ENCODE results near the gene PLCL2.
"Not testable (repeated sequence)": the region's sequence is repeated elsewhere in the genome, so short reads cannot be mapped to it uniquely, and the experiment has no call there.

DNA sequence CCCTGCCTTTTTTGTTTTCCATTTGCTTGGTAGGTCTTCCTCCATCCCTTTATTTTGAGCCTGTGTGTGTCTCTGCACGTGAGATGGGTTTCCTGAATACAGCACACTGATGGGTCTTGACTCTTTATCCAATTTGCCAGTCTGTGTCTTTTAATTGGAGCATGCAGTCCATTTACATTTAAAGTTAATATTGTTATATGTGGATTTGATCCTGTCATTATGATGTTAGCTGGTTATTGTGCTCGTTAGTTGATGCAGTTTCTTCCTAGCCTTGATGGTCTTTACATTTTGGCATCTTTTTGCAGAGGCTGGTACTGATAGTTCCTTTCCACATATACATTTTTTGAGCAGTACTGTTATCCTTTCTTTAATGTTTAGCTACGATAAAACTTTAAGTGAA is 73.1 kb downstream of the PLCL2 start:
- not testable (repeated sequence) for TF ChIP-seq POLR2A (IDR thresholded peaks at IDR 0.05)
- TF ChIP-seq, protein P1, sequence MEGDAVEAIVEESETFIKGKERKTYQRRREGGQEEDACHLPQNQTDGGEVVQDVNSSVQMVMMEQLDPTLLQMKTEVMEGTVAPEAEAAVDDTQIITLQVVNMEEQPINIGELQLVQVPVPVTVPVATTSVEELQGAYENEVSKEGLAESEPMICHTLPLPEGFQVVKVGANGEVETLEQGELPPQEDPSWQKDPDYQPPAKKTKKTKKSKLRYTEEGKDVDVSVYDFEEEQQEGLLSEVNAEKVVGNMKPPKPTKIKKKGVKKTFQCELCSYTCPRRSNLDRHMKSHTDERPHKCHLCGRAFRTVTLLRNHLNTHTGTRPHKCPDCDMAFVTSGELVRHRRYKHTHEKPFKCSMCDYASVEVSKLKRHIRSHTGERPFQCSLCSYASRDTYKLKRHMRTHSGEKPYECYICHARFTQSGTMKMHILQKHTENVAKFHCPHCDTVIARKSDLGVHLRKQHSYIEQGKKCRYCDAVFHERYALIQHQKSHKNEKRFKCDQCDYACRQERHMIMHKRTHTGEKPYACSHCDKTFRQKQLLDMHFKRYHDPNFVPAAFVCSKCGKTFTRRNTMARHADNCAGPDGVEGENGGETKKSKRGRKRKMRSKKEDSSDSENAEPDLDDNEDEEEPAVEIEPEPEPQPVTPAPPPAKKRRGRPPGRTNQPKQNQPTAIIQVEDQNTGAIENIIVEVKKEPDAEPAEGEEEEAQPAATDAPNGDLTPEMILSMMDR (IDR thresholded peaks at IDR 0.05 in 8 of 11, conservative IDR thresholded peaks at IDR 0.05 in 3 of 11) = not testable (repeated sequence)

Measured in spleen (tissue), 7 donors.